CD4-positive, alpha-beta T cell treated with Interleukin-1 beta for 1 hour (primary cell): ENCODE measurements around the gene CPEB1.

Experiments used
- DNase-seq, 2 donors: peaks; one replicate each; pipeline ENCODE4 v3.0.0-alpha.2; 2020 to 2022

The CPEB1 gene

GRCh38 chr15:82580713-82581112 is 66.5 kb downstream of the CPEB1 start:
- no peak for DNase-seq

- no peak for DNase-seq
Measured at GRCh38 chr15:82575335-82575734, 71.8 kb downstream of the CPEB1 start.

- no peak for DNase-seq
Measured at GRCh38 chr15:82572986-82573385, 74.2 kb downstream of the CPEB1 start.

- DNase-seq, result no peak
Measured at GRCh38 chr15:82572311-82572710, 74.9 kb downstream of the CPEB1 start.

- no peak for DNase-seq
Measured at GRCh38 chr15:82571722-82572222, 75.4 kb downstream of the CPEB1 start.

- DNase-seq, result no peak
Measured at GRCh38 chr15:82570721-82571508, 76.2 kb downstream of the CPEB1 start.

- no peak for DNase-seq
Measured at GRCh38 chr15:82569834-82570233, 77.3 kb downstream of the CPEB1 start.

GRCh38 chr15:82568986-82569385 is 78.2 kb downstream of the CPEB1 start:
- DNase-seq, result no peak

- no peak for DNase-seq
Measured at GRCh38 chr15:82567661-82568060, 79.5 kb downstream of the CPEB1 start.

- no peak for DNase-seq
Measured at GRCh38 chr15:82566690-82567089, 80.5 kb downstream of the CPEB1 start.

- no peak for DNase-seq
Measured at GRCh38 chr15:82558502-82558901, 88.7 kb downstream of the CPEB1 start.

- no peak for DNase-seq
Measured at GRCh38 chr15:82556315-82557035, 90.7 kb downstream of the CPEB1 start.

GRCh38 chr15:82554849-82555248 is 92.3 kb downstream of the CPEB1 start:
- DNase-seq, result no peak

- no peak for DNase-seq
Measured at GRCh38 chr15:82554351-82554750, 92.8 kb downstream of the CPEB1 start.

- DNase-seq, result no peak
Measured at GRCh38 chr15:82553846-82554245, 93.3 kb downstream of the CPEB1 start.

- no peak for DNase-seq
Measured at GRCh38 chr15:82552861-82553260, 94.3 kb downstream of the CPEB1 start.

- DNase-seq, result no peak
Measured at GRCh38 chr15:82551646-82552247, 95.4 kb downstream of the CPEB1 start.

GRCh38 chr15:82549199-82549665 is 97.9 kb downstream of the CPEB1 start:
- no peak for DNase-seq

- no peak for DNase-seq
Measured at GRCh38 chr15:82548700-82549099, 98.5 kb downstream of the CPEB1 start.

- DNase-seq, result no peak
Measured at GRCh38 chr15:82545478-82545877, 101.7 kb downstream of the CPEB1 start.

- DNase-seq, result no peak
Measured at GRCh38 chr15:82545002-82545401, 102.2 kb downstream of the CPEB1 start.

GRCh38 chr15:82544431-82544830 is 102.7 kb downstream of the CPEB1 start:
- DNase-seq, result no peak

- DNase-seq, result peak in 1 of 2 donors; percentile 13
Measured at GRCh38 chr15:82543160-82543559, 104.0 kb downstream of the CPEB1 start.

- DNase-seq, result no peak
Measured at GRCh38 chr15:82540984-82541431, 106.2 kb downstream of the CPEB1 start.
